NCI-H446 treated with DMSO at 0.1 percent for 48 hours (cell line): Measurements from ENCODE around the gene CHEK1.
"Not testable (repeated sequence)": the region's sequence is repeated elsewhere in the genome, so short reads cannot be mapped to it uniquely, and the experiment has no call there.

Source experiments
- DNase-seq: peaks from one replicate; lab custom pipeline; 2025; lab: John Stamatoyannopoulos, UW

CHEK1 gene

GRCh38 chr11:125701018-125701610 is 76.2 kb downstream of the CHEK1 start:
- DNase-seq, result no peak

GRCh38 chr11:125701858-125702621 is 77.1 kb downstream of the CHEK1 start:
- DNase-seq, result no peak

GRCh38 chr11:125704686-125705085 is 79.7 kb downstream of the CHEK1 start:
- DNase-seq, result not testable (repeated sequence)

- no peak for DNase-seq
These were observed 95.8 kb downstream of the CHEK1 start for GRCh38 chr11:125720781-125721180.

GRCh38 chr11:125724125-125724524 is 99.2 kb downstream of the CHEK1 start:
- DNase-seq, result no peak
